Esophagus squamous epithelium (tissue), 4 donors: Measurements from ENCODE around the gene CFAP97D2.

Source experiments
- POLR2A ChIP-seq, 4 donors: fragments of 450-650 bp; IDR thresholded peaks; one replicate each; pipeline ENCODE4 v1.6.1; 2017; ENCODE audit warnings: antibody characterized with exemption in 4 of 4, mild to moderate bottlenecking in 4 of 4, moderate library complexity in 3 of 4
- TF ChIP-seq, protein P1 (sequence below), 6 experiments: fragments of 450-650 bp in 4 of 6; fragments of 200-600 bp in 2 of 6; sonication (generic) in 2 of 6; IDR thresholded peaks; one replicate each; pipeline ENCODE4 v1.5.1; 2016 to 2019; ENCODE audit warnings: antibody characterized with exemption in 6 of 6, mild to moderate bottlenecking in 4 of 6, moderate library complexity in 4 of 6

DNA sequence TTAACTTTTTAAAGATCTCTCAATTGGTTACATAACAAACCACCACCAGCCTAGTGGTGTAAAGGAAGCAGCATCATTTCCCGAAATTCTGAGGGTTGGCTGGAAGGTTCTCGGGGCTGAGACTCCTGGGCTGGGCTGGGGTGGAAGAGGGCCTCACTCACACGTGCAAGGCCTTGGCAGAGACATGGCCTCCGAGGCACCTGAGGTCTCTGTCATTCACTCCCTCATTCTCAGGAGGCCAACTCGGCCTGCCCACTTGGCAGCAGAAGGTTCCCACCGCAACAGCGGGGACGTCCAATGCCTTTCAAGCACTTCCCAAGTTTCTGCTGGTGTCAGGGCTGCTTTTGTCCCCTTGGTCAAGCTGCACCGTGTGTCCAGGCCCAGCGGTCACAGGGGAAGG is 28.0 kb upstream of the CFAP97D2 start:
- TF ChIP-seq, protein P1, sequence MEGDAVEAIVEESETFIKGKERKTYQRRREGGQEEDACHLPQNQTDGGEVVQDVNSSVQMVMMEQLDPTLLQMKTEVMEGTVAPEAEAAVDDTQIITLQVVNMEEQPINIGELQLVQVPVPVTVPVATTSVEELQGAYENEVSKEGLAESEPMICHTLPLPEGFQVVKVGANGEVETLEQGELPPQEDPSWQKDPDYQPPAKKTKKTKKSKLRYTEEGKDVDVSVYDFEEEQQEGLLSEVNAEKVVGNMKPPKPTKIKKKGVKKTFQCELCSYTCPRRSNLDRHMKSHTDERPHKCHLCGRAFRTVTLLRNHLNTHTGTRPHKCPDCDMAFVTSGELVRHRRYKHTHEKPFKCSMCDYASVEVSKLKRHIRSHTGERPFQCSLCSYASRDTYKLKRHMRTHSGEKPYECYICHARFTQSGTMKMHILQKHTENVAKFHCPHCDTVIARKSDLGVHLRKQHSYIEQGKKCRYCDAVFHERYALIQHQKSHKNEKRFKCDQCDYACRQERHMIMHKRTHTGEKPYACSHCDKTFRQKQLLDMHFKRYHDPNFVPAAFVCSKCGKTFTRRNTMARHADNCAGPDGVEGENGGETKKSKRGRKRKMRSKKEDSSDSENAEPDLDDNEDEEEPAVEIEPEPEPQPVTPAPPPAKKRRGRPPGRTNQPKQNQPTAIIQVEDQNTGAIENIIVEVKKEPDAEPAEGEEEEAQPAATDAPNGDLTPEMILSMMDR (IDR thresholded peaks at IDR 0.05), result no peak
- no peak for TF ChIP-seq POLR2A (IDR thresholded peaks at IDR 0.05)
